ENCODE measurements around the gene FHAD1.

Gene FHAD1

GRCh38 chr1:15442759-15443158 is 195.7 kb downstream of the FHAD1 start:
- no peak for DNase-seq (ENCODE audit: low read depth, low spot score)
- TF ChIP-seq CTCF (IDR thresholded peaks at IDR 0.05; ENCODE audit: low read depth, low read length) = no peak
- H3K4me3 ChIP-seq (ENCODE audit: low read depth, low read length) = no peak overlapping the region
- in situ Hi-C loops (cut with HindIII; ENCODE audit: low sequenced_read_pairs) = loop anchor here (25.0 kb wide), 1 partner anchor 305 kb away; no protein-coding TSS in a partner anchor

- in situ Hi-C loops (cut with HindIII; ENCODE audit: low sequenced_read_pairs) = loop anchor here (25.0 kb wide), 1 partner anchor 306 kb away; no protein-coding TSS in a partner anchor
- no peak for DNase-seq (ENCODE audit: low read depth, low spot score)
- no peak overlapping the region for H3K4me3 ChIP-seq (ENCODE audit: low read depth, low read length)
- no peak for TF ChIP-seq CTCF (IDR thresholded peaks at IDR 0.05; ENCODE audit: low read depth, low read length)
Observed at GRCh38 chr1:15443281-15443680, 196.3 kb downstream of the FHAD1 start.

GRCh38 chr1:15444468-15445389 is 197.7 kb downstream of the FHAD1 start:
- in situ Hi-C loops (cut with HindIII; ENCODE audit: low sequenced_read_pairs) = loop anchor here (25.0 kb wide), 1 partner anchor 307 kb away; no protein-coding TSS in a partner anchor
- H3K4me3 ChIP-seq (ENCODE audit: low read depth, low read length) = no peak overlapping the region
- no peak for TF ChIP-seq CTCF (IDR thresholded peaks at IDR 0.05; ENCODE audit: low read depth, low read length)
- no peak for DNase-seq (ENCODE audit: low read depth, low spot score)

GRCh38 chr1:15445390-15446122 is 198.5 kb downstream of the FHAD1 start:
- no peak for TF ChIP-seq CTCF (IDR thresholded peaks at IDR 0.05; ENCODE audit: low read depth, low read length)

GRCh38 chr1:15446212-15446611 is 199.2 kb downstream of the FHAD1 start:
- TF ChIP-seq CTCF (IDR thresholded peaks at IDR 0.05; ENCODE audit: low read depth, low read length) = no peak
- no peak for DNase-seq (ENCODE audit: low read depth, low spot score)
- in situ Hi-C loops (cut with HindIII; ENCODE audit: low sequenced_read_pairs) = loop anchor here (25.0 kb wide), 1 partner anchor 309 kb away; no protein-coding TSS in a partner anchor
- H3K4me3 ChIP-seq (ENCODE audit: low read depth, low read length) = no peak overlapping the region

More at GRCh38 chr1:15445390-15446122, 198.5 kb downstream of the FHAD1 start:
- in situ Hi-C loops (cut with HindIII; ENCODE audit: low sequenced_read_pairs) = loop anchor here (25.0 kb wide), 1 partner anchor 308 kb away; no protein-coding TSS in a partner anchor
- DNase-seq (ENCODE audit: low read depth, low spot score) = no peak
- H3K4me3 ChIP-seq (ENCODE audit: low read depth, low read length) = no peak overlapping the region
